Ovary (tissue), 9 donors: ENCODE measurements around the gene GPC3. TPM values are rescaled to one million over a fixed set of nuclear protein-coding genes. Genes with fewer than 3 reads are reported as not detected.

Source experiments
- DNase-seq, 5 donors: peaks; one replicate each; pipeline ENCODE4 v3.0.0-alpha.2; 2019 to 2020
- H3K27ac ChIP-seq, 2 donors: fragments of 200-600 bp; one replicate each; pipeline versions ENCODE4 v1.5.1 to v1.8.0; 2019 to 2022
- H3K27me3 ChIP-seq: fragments of 200-600 bp; one replicate; pipeline ENCODE4 v1.8.0; 2022
- H3K36me3 ChIP-seq: fragments of 200-600 bp; sonication (generic); one replicate; pipeline ENCODE4 v1.5.1; 2019
- H3K4me1 ChIP-seq: one replicate; pipeline ENCODE4 v1.8.1; 2013; ENCODE audit warnings: mild to moderate bottlenecking, moderate library complexity; ENCODE audit not compliant: insufficient read depth
- H3K4me3 ChIP-seq: fragments of 200-600 bp; sonication (generic); one replicate; pipeline ENCODE4 v1.5.1; 2017
- H3K9me3 ChIP-seq, 2 donors: fragments of 200-600 bp in 1 of 2; sonication (generic) in 1 of 2; one replicate each; pipeline versions ENCODE4 v1.5.1 to v1.8.1; 2013 to 2019; ENCODE audit warnings: mild to moderate bottlenecking in 1 of 2, moderate library complexity in 1 of 2
- EP300 ChIP-seq: sonication (generic); formaldehyde crosslinking; IDR thresholded peaks from one replicate; pipeline ENCODE4 v1.6.1; 2017; ENCODE audit warnings: antibody characterized with exemption
- POLR2A ChIP-seq: fragments of 450-650 bp; IDR thresholded peaks from one replicate; pipeline ENCODE4 v1.6.1; 2017; ENCODE audit warnings: antibody characterized with exemption, mild to moderate bottlenecking, moderate library complexity
- WGBS, 3 donors: extraction: QIAGEN DNeasy Blood & Tissue Kit in 1 of 3; methylation state at CpG; one replicate each; pipeline versions ENCODE4 v1.1.5 to v1.1.7; 2013 to 2017; 5-methylcytosine and 5-hydroxymethylcytosine counted together
- intact Hi-C, 4 donors: fragments of 100-400 bp; cut with DNase I; formaldehyde crosslinking; loops; one replicate each; pipeline versions ENCODE4 v1.11.0 to v1.15.1; 2022 to 2023
- polyA plus RNA-seq, 2 donors: library from polyadenylated mRNA; stranded (reverse); fragments of 200-250 nt in 1 of 2; fragments of 350-450 nt in 1 of 2; fragmentation: Illumina TruSeq in 1 of 2; extraction: RNeasy Lipid Tissue Mini Kit (QIAGEN cat#74804) in 1 of 2; gene quantifications; one replicate each; pipeline ENCODE4 v1.2.3, GENCODE V29; 2013 to 2014
- total RNA-seq, 7 donors: library from RNA; depleted of rRNA in 2 of 7; stranded (reverse); fragments of >200 nt in 2 of 7; fragmentation: NEBNext Ultra II Directional in 3 of 7; extraction: Animal tissue kit (Norgen Biotek cat#: 25700) in 3 of 7; gene quantifications; one replicate each; pipeline versions ENCODE4 v1.1.0 to v1.2.4, GENCODE V29; 2016 to 2023
- TF ChIP-seq, protein P1 (sequence below), 3 donors: fragments of 450-650 bp in 2 of 3; fragments of 200-600 bp in 1 of 3; IDR thresholded peaks; one replicate each; pipeline versions ENCODE4 v1.5.1 to v1.8.0; 2016 to 2022; ENCODE audit warnings: antibody characterized with exemption in 3 of 3, mild to moderate bottlenecking in 1 of 3
- donor health status: DM: no; HTN: no; CAD: no; lungs with moderate emphysema.
- donor health status: DM: no; HTN: no; CAD: no.
- donor health status: Bipolar disorder and iron deficiency.
- donor health status: DM: yes; HTN: yes; CAD: no.
- donor health status: DM: no; HTN: no; CAD: no.
- donor health status: DM: yes; HTN: yes; CAD: no.

Gene GPC3
- total and polyA plus RNA-seq, 9 donors, result 4.5 to 91.8 (median 12.1) TPM

DNA sequence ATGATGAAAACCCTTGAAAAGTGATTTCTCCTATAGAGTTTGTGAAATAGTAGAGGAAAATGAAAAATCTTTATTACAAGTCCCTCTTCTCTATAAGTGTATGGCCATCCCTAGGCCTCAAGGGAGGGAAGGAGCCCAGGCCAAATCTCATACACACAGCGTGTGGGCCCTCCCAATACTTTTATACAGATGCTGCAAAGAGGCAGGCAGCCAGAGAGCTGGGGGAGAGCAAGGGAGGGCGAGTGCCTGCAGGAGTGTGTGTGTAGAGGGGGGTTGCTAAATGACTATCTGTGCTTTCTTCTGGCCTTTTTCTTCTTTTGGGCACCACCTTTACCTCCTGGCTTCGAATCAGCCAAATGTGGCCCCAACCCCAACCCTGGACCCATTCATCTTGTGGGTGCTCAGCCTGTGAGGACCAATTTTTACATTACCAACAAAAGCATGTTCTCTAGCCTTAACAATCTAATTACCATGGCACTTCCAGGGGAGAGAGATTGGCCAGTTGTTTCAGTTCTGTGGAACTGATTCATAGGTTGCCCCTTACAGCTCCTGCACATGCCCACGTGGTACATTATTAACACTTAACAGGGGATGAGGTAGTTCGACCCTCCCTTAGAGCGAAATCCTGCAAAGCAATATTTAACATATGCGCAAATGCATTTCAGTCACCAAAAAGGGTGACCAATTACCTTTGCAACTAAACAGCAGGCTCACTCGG is 2.0 kb downstream of the GPC3 start:
- TF ChIP-seq POLR2A (no peak), EP300 (no peak)
- TF ChIP-seq, protein P1, sequence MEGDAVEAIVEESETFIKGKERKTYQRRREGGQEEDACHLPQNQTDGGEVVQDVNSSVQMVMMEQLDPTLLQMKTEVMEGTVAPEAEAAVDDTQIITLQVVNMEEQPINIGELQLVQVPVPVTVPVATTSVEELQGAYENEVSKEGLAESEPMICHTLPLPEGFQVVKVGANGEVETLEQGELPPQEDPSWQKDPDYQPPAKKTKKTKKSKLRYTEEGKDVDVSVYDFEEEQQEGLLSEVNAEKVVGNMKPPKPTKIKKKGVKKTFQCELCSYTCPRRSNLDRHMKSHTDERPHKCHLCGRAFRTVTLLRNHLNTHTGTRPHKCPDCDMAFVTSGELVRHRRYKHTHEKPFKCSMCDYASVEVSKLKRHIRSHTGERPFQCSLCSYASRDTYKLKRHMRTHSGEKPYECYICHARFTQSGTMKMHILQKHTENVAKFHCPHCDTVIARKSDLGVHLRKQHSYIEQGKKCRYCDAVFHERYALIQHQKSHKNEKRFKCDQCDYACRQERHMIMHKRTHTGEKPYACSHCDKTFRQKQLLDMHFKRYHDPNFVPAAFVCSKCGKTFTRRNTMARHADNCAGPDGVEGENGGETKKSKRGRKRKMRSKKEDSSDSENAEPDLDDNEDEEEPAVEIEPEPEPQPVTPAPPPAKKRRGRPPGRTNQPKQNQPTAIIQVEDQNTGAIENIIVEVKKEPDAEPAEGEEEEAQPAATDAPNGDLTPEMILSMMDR (IDR thresholded peaks at IDR 0.05), result no peak
- intact Hi-C loops, result no loop called here
- WGBS, 3 donors, result 50 to 54% (median 53%) methylated on average over 8 of the region's 8 CpGs
- Histone ChIP-seq H3K27ac (no peak overlapping the region), H3K4me1 (no peaks in the 10 kb centered on the region), H3K4me3 (no peak overlapping the region), H3K27me3 (no peaks in the 10 kb centered on the region), H3K36me3 (no peaks in the 10 kb centered on the region), H3K9me3 (no peaks in the 10 kb centered on the region)
- DNase-seq, result no peak

DNA sequence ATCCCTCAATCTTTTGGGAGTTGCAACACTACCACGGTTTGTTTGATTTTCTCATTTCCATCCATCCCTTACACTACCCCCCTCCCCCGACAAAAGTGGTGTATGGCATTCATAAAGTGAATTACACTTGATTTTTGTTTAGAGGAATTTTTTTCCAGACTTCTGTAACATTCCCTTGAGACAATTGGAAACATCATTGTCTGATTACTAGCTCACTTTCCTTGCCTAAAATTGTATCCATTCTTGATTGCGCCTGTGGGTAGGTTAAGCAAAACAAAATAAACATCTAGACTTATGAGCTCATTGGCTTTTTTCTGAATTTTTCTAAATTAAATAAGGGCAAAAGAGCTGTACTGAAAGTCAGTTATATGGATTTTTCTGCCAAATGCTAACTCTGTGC is 3.5 kb downstream of the GPC3 start:
- 32 to 36% (median 35%) methylated on average over 3 of the region's 3 CpGs for WGBS, 3 donors
- no peaks in the 10 kb centered on the region for H3K36me3 ChIP-seq
- intact Hi-C loops, result no loop called here
- no peaks in the 10 kb centered on the region for H3K9me3 ChIP-seq
- TF ChIP-seq EP300, result no peak
- no peak for TF ChIP-seq POLR2A
- TF ChIP-seq, protein P1 (IDR thresholded peaks at IDR 0.05), result no peak
- no peak overlapping the region for H3K27ac ChIP-seq
- DNase-seq, result no peak
- no peak overlapping the region for H3K4me3 ChIP-seq
- H3K4me1 ChIP-seq, result no peaks in the 10 kb centered on the region
- no peaks in the 10 kb centered on the region for H3K27me3 ChIP-seq

GRCh38 chrX:133980832-133981588 is 4.4 kb downstream of the GPC3 start:
- H3K9me3 ChIP-seq, result no peaks in the 10 kb centered on the region

GRCh38 chrX:133980406-133980805 is 5.0 kb downstream of the GPC3 start:
- 59 to 63% (median 60%) methylated on average over 2 of the region's 2 CpGs for WGBS, 3 donors
- H3K27ac ChIP-seq, result no peak overlapping the region

More at GRCh38 chrX:133980832-133981588, 4.4 kb downstream of the GPC3 start:
- H3K36me3 ChIP-seq, result no peaks in the 10 kb centered on the region
- TF ChIP-seq POLR2A (no peak), EP300 (no peak)
- TF ChIP-seq, protein P1 (IDR thresholded peaks at IDR 0.05), result no peak
- H3K4me3 ChIP-seq, result no peak overlapping the region
- intact Hi-C loops, result no loop called here
- H3K27me3 ChIP-seq, result no peaks in the 10 kb centered on the region
- WGBS, 3 donors, result 76 to 78% (median 76%) methylated on average over 5 of the region's 5 CpGs
- no peak overlapping the region for H3K27ac ChIP-seq
- DNase-seq, result no peak
- H3K4me1 ChIP-seq, result no peaks in the 10 kb centered on the region

More at GRCh38 chrX:133980406-133980805, 5.0 kb downstream of the GPC3 start:
- intact Hi-C loops, result no loop called here
- Histone ChIP-seq H3K36me3 (no peaks in the 10 kb centered on the region), H3K4me3 (no peak overlapping the region), H3K9me3 (no peaks in the 10 kb centered on the region), H3K27me3 (no peaks in the 10 kb centered on the region), H3K4me1 (no peaks in the 10 kb centered on the region)
- TF ChIP-seq EP300 (no peak), POLR2A (no peak)
- TF ChIP-seq, protein P1 (IDR thresholded peaks at IDR 0.05), result no peak
- DNase-seq, result no peak
